Fibroblast of lung (primary cell): Measurements from ENCODE around the gene NACA2.

Experiments
- EZH2 ChIP-seq: IDR thresholded peaks from 2 replicates; pipeline ENCODE4 v1.5.1; 2012; ENCODE audit warnings: low read length, control low read depth, mild to moderate bottlenecking; ENCODE audit errors: missing control alignments
- TF ChIP-seq, protein P1 (sequence below), 2 donors: IDR thresholded peaks in 1 of 2; conservative IDR thresholded peaks in 1 of 2; 1 replicate in 1 of 2; 2 replicates in 1 of 2; pipeline ENCODE4 v1.5.1; 2011 to 2012; ENCODE audit warnings: low read length in 2 of 2, control low read depth in 1 of 2, inconsistent platforms in 1 of 2, low read depth in 1 of 2, mild to moderate bottlenecking in 1 of 2

DNA sequence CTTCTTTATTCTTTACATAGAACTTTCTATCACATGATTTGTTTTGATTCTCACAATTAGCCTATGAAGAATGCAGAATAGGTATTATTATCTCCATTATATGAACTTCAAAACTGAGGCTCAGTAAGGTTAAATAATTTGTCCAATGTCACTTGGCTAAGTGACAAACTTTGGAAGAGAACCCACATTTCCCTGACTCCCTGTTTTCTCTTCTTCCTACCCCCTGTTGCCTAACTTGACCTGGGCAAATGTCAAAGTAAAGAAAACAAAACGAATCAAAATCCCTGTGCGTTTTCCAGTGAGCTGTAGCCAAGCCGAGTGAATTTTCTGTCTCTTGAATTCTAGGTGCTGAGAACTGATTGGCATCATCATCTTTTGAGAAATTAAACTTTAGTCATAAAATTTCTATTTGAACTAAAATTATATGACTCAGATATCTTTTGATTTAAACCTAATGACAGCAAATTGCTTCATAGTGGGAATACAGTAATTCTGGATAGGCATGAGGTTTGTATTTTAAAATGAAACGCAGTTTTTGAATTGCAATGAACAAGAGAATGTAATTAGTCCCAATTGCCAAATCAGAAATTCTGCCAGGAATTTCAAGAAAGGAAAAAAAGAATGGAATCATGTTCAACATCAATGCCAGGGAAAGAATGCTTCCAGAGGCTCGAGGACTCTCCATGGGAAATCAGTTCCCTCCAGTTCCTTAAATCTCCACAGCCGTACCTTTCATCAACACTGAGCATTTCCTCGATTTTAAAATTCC, 4.6 kb upstream of the NACA2 start:
- TF ChIP-seq, protein P1, sequence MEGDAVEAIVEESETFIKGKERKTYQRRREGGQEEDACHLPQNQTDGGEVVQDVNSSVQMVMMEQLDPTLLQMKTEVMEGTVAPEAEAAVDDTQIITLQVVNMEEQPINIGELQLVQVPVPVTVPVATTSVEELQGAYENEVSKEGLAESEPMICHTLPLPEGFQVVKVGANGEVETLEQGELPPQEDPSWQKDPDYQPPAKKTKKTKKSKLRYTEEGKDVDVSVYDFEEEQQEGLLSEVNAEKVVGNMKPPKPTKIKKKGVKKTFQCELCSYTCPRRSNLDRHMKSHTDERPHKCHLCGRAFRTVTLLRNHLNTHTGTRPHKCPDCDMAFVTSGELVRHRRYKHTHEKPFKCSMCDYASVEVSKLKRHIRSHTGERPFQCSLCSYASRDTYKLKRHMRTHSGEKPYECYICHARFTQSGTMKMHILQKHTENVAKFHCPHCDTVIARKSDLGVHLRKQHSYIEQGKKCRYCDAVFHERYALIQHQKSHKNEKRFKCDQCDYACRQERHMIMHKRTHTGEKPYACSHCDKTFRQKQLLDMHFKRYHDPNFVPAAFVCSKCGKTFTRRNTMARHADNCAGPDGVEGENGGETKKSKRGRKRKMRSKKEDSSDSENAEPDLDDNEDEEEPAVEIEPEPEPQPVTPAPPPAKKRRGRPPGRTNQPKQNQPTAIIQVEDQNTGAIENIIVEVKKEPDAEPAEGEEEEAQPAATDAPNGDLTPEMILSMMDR (conservative IDR thresholded peaks at IDR 0.05 in 1 of 2, IDR thresholded peaks at IDR 0.05 in 1 of 2; ENCODE audit: low read depth in 1 of 2, low read length in 2 of 2), result no peak
- no peak for TF ChIP-seq EZH2
